GM12891 (cell line): ENCODE results near the gene KCNMA1.

ENCODE experiments used
- POLR2A ChIP-seq: IDR thresholded peaks from 2 replicates; pipeline ENCODE4 v1.6.1; 2011; ENCODE audit warnings: low read depth, low read length, control low read depth
- POLR2AphosphoS5 ChIP-seq: IDR thresholded peaks from 2 replicates; pipeline ENCODE4 v1.6.1; 2011; ENCODE audit warnings: low read depth, low read length, control low read depth

- TF ChIP-seq POLR2A (no peak), POLR2AphosphoS5 (no peak)
Measured at GRCh38 chr10:77681839-77682238, 44.2 kb upstream of the KCNMA1 start.
